BLaER1 (cell line): ENCODE results near the gene WDR7.

Experiments
- H3K27ac ChIP-seq: shearing (Covaris generic); formaldehyde crosslinking; 2 replicates; pipeline ENCODE4 v1.8.1; 2022
- H3K27me3 ChIP-seq: shearing (Covaris generic); formaldehyde crosslinking; 2 replicates; pipeline ENCODE4 v1.8.1; 2022
- H3K36me3 ChIP-seq: shearing (Covaris generic); formaldehyde crosslinking; 2 replicates; pipeline ENCODE4 v1.8.1; 2022
- H3K4me1 ChIP-seq: shearing (Covaris generic); formaldehyde crosslinking; 2 replicates; pipeline ENCODE4 v1.8.1; 2022
- H3K4me2 ChIP-seq: shearing (Covaris generic); formaldehyde crosslinking; 2 replicates; pipeline ENCODE4 v1.8.1; 2022
- H3K4me3 ChIP-seq: shearing (Covaris generic); formaldehyde crosslinking; 2 replicates; pipeline ENCODE4 v1.8.1; 2022
- H3K9ac ChIP-seq: shearing (Covaris generic); formaldehyde crosslinking; 2 replicates; pipeline ENCODE4 v1.8.1; 2022
- H3K9me3 ChIP-seq: shearing (Covaris generic); formaldehyde crosslinking; 2 replicates; pipeline ENCODE4 v1.8.1; 2022
- H4K20me1 ChIP-seq: shearing (Covaris generic); formaldehyde crosslinking; 2 replicates; pipeline ENCODE4 v1.8.1; 2022
- Cebpa-rat ChIP-seq: shearing (Covaris generic); IDR thresholded peaks from 2 replicates; pipeline ENCODE4 v1.8.1; 2022

Gene WDR7

GRCh38 chr18:56650944-56651770, at the start of gene WDR7:
WDR7 (plus strand) TSS chr18:56651359; CDS start chr18:56672516, 21,157 bp downstream.
- Histone ChIP-seq H3K9ac (peak within 1 kb of the TSS; percentile 82), H3K9me3 (peaks cover 6% of the 10 kb centered on the region), H3K4me1 (peaks cover 33% of the 10 kb centered on the region), H3K36me3 (no peaks in the 10 kb centered on the region), H3K27ac (peak within 1 kb of the TSS; percentile 63), H3K27me3 (no peaks in the 10 kb centered on the region), H4K20me1 (no peaks in the 10 kb centered on the region), H3K4me2 (peak within 1 kb of the TSS; percentile 96), H3K4me3 (peak within 1 kb of the TSS; percentile 78)
- peak; percentile 82 for TF ChIP-seq Cebpa-rat

DNA sequence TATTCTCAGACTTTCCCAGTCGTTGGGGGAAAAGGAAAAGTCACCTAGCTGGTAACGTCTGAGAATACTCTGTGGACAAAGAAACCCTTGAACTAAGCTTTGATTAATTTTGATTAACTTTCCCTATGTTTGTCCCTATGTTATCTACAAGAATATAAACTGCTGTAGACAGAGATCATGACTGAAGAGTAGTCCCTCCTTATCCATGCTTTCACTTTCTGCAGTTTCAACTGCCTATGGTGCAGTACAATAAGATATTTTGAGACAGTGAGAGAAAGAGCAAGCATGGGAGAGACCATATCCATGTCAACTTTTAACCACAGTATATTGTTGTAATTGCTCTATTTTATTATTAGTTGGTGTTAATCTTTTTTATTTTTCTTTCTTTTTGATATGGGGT, 44.5 kb upstream of the WDR7 start:
- no peaks in the 10 kb centered on the region for H3K9me3 ChIP-seq
- H3K4me2 ChIP-seq = no peak overlapping the region
- H3K4me1 ChIP-seq = no peaks in the 10 kb centered on the region
- H4K20me1 ChIP-seq = no peaks in the 10 kb centered on the region
- no peak overlapping the region for H3K4me3 ChIP-seq
- no peak overlapping the region for H3K27ac ChIP-seq
- no peak for TF ChIP-seq Cebpa-rat
- no peaks in the 10 kb centered on the region for H3K27me3 ChIP-seq
- H3K9ac ChIP-seq = no peak overlapping the region
- H3K36me3 ChIP-seq = peaks cover 76% of the 10 kb centered on the region

- Histone ChIP-seq H3K4me3 (no peak overlapping the region), H3K9me3 (no peaks in the 10 kb centered on the region), H4K20me1 (peaks cover 6% of the 10 kb centered on the region; the same call in 1 of the 2 replicates), H3K9ac (no peak overlapping the region), H3K36me3 (peaks cover 86% of the 10 kb centered on the region), H3K27me3 (no peaks in the 10 kb centered on the region), H3K27ac (no peak overlapping the region), H3K4me2 (no peak overlapping the region), H3K4me1 (no peaks in the 10 kb centered on the region)
- TF ChIP-seq Cebpa-rat = no peak
Observed at GRCh38 chr18:56615738-56616520, 35.2 kb upstream of the WDR7 start.

- H3K27me3 ChIP-seq = no peaks in the 10 kb centered on the region
- H3K4me3 ChIP-seq = no peak overlapping the region
- no peak for TF ChIP-seq Cebpa-rat
- H3K4me1 ChIP-seq = no peaks in the 10 kb centered on the region
- H3K9ac ChIP-seq = no peak overlapping the region
- H3K4me2 ChIP-seq = no peak overlapping the region
- H3K9me3 ChIP-seq = no peaks in the 10 kb centered on the region
- H3K36me3 ChIP-seq = peaks cover 61% of the 10 kb centered on the region
- no peak overlapping the region for H3K27ac ChIP-seq
- H4K20me1 ChIP-seq = peaks cover 90% of the 10 kb centered on the region
Observed at GRCh38 chr18:56627991-56628390, 23.2 kb upstream of the WDR7 start.

DNA sequence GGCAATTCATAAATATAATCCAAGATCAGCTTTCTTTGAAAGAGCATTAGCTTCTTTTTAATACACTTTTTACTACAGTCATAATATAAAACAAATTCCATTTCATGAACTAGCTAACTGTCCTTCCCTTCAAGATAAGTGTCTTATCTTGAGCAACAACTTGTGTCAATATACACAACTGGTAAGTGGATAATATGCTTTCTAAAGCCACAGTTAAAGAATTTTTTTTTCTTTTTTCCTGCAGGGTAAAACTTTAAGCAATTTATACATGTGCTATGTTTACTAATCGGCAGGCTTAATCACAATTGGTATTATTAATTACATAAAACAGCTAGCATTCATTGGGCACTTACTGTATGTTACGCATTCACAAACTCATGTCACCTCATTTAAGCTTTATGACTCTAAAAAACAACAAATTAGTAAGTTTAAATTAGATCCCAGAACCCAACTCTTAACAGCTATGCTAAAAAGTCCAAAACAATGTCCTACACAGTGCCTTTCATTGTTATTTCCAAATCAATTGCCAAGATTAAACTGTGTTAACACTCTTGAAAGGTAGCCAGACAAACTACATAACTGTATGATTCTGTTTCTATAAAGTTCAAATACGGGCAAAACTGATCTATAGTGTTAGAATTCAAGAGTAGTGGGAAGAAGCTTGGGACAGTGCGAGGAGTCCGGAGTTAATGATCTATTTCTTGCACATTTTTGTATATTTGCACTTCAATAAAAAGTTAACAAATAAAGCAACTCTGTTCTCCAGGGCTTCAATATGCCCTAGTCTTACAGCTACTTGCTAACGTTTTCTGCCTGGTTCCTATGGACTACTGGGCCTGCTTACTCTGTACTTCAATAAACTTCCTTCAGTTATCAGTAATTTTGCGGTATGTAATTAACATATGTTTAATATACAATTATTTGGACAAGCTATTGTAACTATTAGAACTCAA, 18.8 kb upstream of the WDR7 start:
- Histone ChIP-seq H3K36me3 (peaks cover 63% of the 10 kb centered on the region), H4K20me1 (peaks cover 100% of the 10 kb centered on the region), H3K27ac (no peak overlapping the region), H3K4me1 (peaks cover 20% of the 10 kb centered on the region), H3K4me3 (no peak overlapping the region), H3K27me3 (no peaks in the 10 kb centered on the region), H3K9ac (no peak overlapping the region), H3K9me3 (no peaks in the 10 kb centered on the region), H3K4me2 (no peak overlapping the region)
- TF ChIP-seq Cebpa-rat = no peak

GRCh38 chr18:56635007-56635406, 16.2 kb upstream of the WDR7 start:
- Histone ChIP-seq H3K4me1 (peaks cover 25% of the 10 kb centered on the region), H3K27ac (no peak overlapping the region), H3K4me3 (no peak overlapping the region), H3K9ac (no peak overlapping the region), H3K36me3 (peaks cover 47% of the 10 kb centered on the region), H3K4me2 (no peak overlapping the region), H3K9me3 (no peaks in the 10 kb centered on the region), H4K20me1 (peaks cover 80% of the 10 kb centered on the region), H3K27me3 (no peaks in the 10 kb centered on the region)
- TF ChIP-seq Cebpa-rat = no peak

GRCh38 chr18:56637176-56637575, 14.0 kb upstream of the WDR7 start:
- H3K4me3 ChIP-seq = peak overlapping the region; percentile 83
- H3K4me1 ChIP-seq = peaks cover 25% of the 10 kb centered on the region
- H3K9me3 ChIP-seq = no peaks in the 10 kb centered on the region
- H3K27me3 ChIP-seq = no peaks in the 10 kb centered on the region
- TF ChIP-seq Cebpa-rat = no peak
- H3K9ac ChIP-seq = peak overlapping the region; percentile 91
- H4K20me1 ChIP-seq = peaks cover 59% of the 10 kb centered on the region
- peaks cover 26% of the 10 kb centered on the region for H3K36me3 ChIP-seq
- peak overlapping the region; percentile 86; the same call in 1 of the 2 replicates for H3K27ac ChIP-seq
- peak overlapping the region; percentile 68 for H3K4me2 ChIP-seq

GRCh38 chr18:56637711-56638231, 13.4 kb upstream of the WDR7 start:
- Histone ChIP-seq H3K27ac (peak overlapping the region; percentile 86), H3K4me1 (peaks cover 25% of the 10 kb centered on the region), H3K36me3 (peaks cover 20% of the 10 kb centered on the region), H3K9me3 (no peaks in the 10 kb centered on the region), H3K9ac (peak overlapping the region; percentile 91), H4K20me1 (peaks cover 53% of the 10 kb centered on the region), H3K27me3 (no peaks in the 10 kb centered on the region), H3K4me3 (peak overlapping the region; percentile 83), H3K4me2 (peak overlapping the region; percentile 68)
- no peak for TF ChIP-seq Cebpa-rat
